Trophoblast cell (in vitro differentiated cells and primary cell): Measurements from ENCODE around the gene RAPGEF2.
"Not testable (repeated sequence)": the region's sequence is repeated elsewhere in the genome, so short reads cannot be mapped to it uniquely, and the experiment has no call there.

Experiments used
- DNase-seq, 2 donors: peaks; one replicate each; pipeline ENCODE4 v3.0.0-alpha.2; 2016
- H2AFZ ChIP-seq: 2 replicates; pipeline ENCODE4 v1.6.1; 2013; ENCODE audit warnings: low read length, moderate library complexity, mild to moderate bottlenecking; ENCODE audit not compliant: insufficient read depth, poor library complexity
- H2AK5ac ChIP-seq: 2 replicates; pipeline ENCODE4 v1.6.1; 2013; ENCODE audit warnings: mild to moderate bottlenecking, low read length
- H2BK120ac ChIP-seq: 2 replicates; pipeline ENCODE4 v1.6.1; 2013; ENCODE audit warnings: low read length, mild to moderate bottlenecking, moderate library complexity; ENCODE audit not compliant: insufficient read depth, poor library complexity
- H2BK12ac ChIP-seq: 2 replicates; pipeline ENCODE4 v1.6.1; 2013; ENCODE audit warnings: mild to moderate bottlenecking, low read length, moderate library complexity
- H2BK5ac ChIP-seq: 2 replicates; pipeline ENCODE4 v1.6.1; 2013; ENCODE audit warnings: low read length, low read depth, moderate library complexity, mild to moderate bottlenecking; ENCODE audit not compliant: poor library complexity
- H3K14ac ChIP-seq: 2 replicates; pipeline ENCODE4 v1.6.1; 2013; ENCODE audit warnings: mild to moderate bottlenecking, low read length
- H3K18ac ChIP-seq: 2 replicates; pipeline ENCODE4 v1.6.1; 2013; ENCODE audit warnings: mild to moderate bottlenecking, low read length
- H3K23ac ChIP-seq: 2 replicates; pipeline ENCODE4 v1.6.1; 2013; ENCODE audit warnings: low read length
- H3K27ac ChIP-seq: 2 replicates; pipeline ENCODE4 v1.5.1; 2013; ENCODE audit warnings: low read depth, mild to moderate bottlenecking, inconsistent platforms, low read length, moderate library complexity
- H3K27me3 ChIP-seq: 2 replicates; pipeline ENCODE4 v1.6.1; 2013; ENCODE audit warnings: inconsistent platforms, mild to moderate bottlenecking, low read length, moderate library complexity; ENCODE audit not compliant: insufficient read depth
- H3K36me3 ChIP-seq, 2 experiments: 1 replicate in 1 of 2; 2 replicates in 1 of 2; pipeline ENCODE4 v1.6.1; 2013; ENCODE audit warnings: low read length in 2 of 2, mild to moderate bottlenecking in 2 of 2, moderate library complexity in 1 of 2; ENCODE audit not compliant: insufficient read depth in 2 of 2, control insufficient read depth in 1 of 2
- H3K4ac ChIP-seq: 2 replicates; pipeline ENCODE4 v1.6.1; 2013; ENCODE audit warnings: low read depth, mild to moderate bottlenecking, low read length, moderate library complexity
- H3K4me1 ChIP-seq, 2 experiments: 1 replicate in 1 of 2; 2 replicates in 1 of 2; pipeline ENCODE4 v1.6.1; 2013; ENCODE audit warnings: low read length in 2 of 2, mild to moderate bottlenecking in 2 of 2, moderate library complexity in 1 of 2; ENCODE audit not compliant: insufficient read depth in 2 of 2, control insufficient read depth in 1 of 2
- H3K4me2 ChIP-seq: 2 replicates; pipeline ENCODE4 v1.6.1; 2013; ENCODE audit warnings: inconsistent platforms, mild to moderate bottlenecking, low read length, moderate library complexity
- H3K4me3 ChIP-seq: 2 replicates; pipeline ENCODE4 v1.5.1; 2013; ENCODE audit warnings: mild to moderate bottlenecking, low read depth, low read length, inconsistent platforms
- H3K79me1 ChIP-seq: one replicate; pipeline ENCODE4 v1.6.1; 2013; ENCODE audit warnings: low read length
- H3K79me2 ChIP-seq: 2 replicates; pipeline ENCODE4 v1.6.1; 2013; ENCODE audit warnings: low read length, mild to moderate bottlenecking; ENCODE audit not compliant: control insufficient read depth, insufficient read depth, poor library complexity
- H3K9ac ChIP-seq: 2 replicates; pipeline ENCODE4 v1.6.1; 2013; ENCODE audit warnings: mild to moderate bottlenecking, low read length
- H3K9me3 ChIP-seq: 2 replicates; pipeline ENCODE4 v1.6.1; 2013; ENCODE audit warnings: low read depth, mild to moderate bottlenecking, control low read depth, inconsistent platforms, low read length; ENCODE audit not compliant: insufficient read depth
- H4K12ac ChIP-seq: 2 replicates; pipeline ENCODE4 v1.6.1; 2013; ENCODE audit warnings: low read depth, mild to moderate bottlenecking, low read length, moderate library complexity
- H4K8ac ChIP-seq: 2 replicates; pipeline ENCODE4 v1.6.1; 2013; ENCODE audit warnings: low read depth, mild to moderate bottlenecking, low read length, moderate library complexity
- H4K91ac ChIP-seq: one replicate; pipeline ENCODE4 v1.6.1; 2013; ENCODE audit warnings: low read depth, mild to moderate bottlenecking, low read length, moderate library complexity
- WGBS: extraction: QIAGEN DNeasy Blood & Tissue Kit; methylation state at CpG from one replicate; pipeline ENCODE4 v1.1.7; 2013; ENCODE audit warnings: missing lambda C conversion rate; ENCODE audit not compliant: insufficient read length, insufficient coverage; ENCODE audit errors: extremely low coverage; 5-methylcytosine and 5-hydroxymethylcytosine counted together

Gene RAPGEF2

DNA sequence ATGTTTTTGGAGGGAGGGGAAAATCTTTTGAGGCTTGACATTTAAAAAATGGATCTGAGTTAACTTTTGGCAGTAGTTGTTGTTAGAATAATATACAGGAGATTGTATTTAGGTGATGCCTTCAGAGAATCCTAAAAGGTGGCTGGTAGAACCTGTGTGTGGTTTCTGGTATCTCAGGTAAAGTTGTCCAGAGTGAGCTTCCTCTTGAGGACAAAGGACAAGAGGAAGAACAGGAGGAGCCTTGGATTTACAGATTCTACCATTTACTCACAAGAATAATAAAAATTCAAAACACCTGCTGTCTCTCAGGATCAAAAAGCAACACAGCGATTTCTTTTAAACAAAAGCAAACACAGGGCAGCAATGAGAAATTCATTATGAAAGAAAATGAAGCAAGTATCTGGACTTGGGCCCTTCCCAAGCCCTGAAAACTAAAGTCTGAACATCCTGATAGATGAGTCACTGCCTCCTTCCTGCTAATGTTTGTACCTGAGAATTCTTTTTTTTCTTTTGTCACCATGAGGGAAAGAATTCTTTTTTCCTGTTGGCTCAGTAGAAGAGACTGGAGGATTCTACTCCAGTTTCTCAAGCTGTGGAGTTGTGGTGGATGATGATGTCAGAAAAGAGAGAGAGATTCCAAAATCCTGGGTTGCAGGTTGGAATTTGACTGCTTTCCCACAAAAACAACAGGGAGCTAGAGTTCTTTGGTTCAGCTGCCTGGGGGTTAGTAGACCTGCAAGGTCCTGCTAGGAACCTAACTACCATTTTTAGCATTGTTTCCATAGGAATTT, 31.5 kb upstream of the RAPGEF2 start:
- Histone ChIP-seq H3K79me1 (peaks cover 9% of the 10 kb centered on the region), H3K4ac (no peak overlapping the region), H3K27me3 (no peaks in the 10 kb centered on the region), H3K9ac (no peak overlapping the region), H3K27ac (peak overlapping the region; percentile 89), H2AK5ac (no peak overlapping the region), H3K79me2 (no peaks in the 10 kb centered on the region), H4K91ac (peak overlapping the region; percentile 18), H3K14ac (no peak overlapping the region), H3K4me2 (peak overlapping the region; percentile 10), H3K23ac (no peak overlapping the region), H4K12ac (no peak overlapping the region), H3K4me3 (no peak overlapping the region), H4K8ac (no peak overlapping the region), H2AFZ (no peak overlapping the region), H3K36me3 (no peaks in the 10 kb centered on the region), H3K9me3 (no peaks in the 10 kb centered on the region), H2BK12ac (peak overlapping the region; percentile 91), H2BK5ac (no peak overlapping the region), H2BK120ac (no peak overlapping the region), H3K18ac (no peak overlapping the region), H3K4me1 (peaks cover 5 to 6% of the 10 kb centered on the region in 2 experiments)
- no CpG with 5 or more reads among the region's 1 CpG for WGBS
- DNase-seq = peak; percentile 71 to 88

- H2BK5ac ChIP-seq = peak overlapping the region; percentile 72
- H2AFZ ChIP-seq = no peak overlapping the region
- H2BK12ac ChIP-seq = peak overlapping the region; percentile 91
- H3K79me1 ChIP-seq = peaks cover 9% of the 10 kb centered on the region
- no peak overlapping the region for H3K4me3 ChIP-seq
- H3K14ac ChIP-seq = peak overlapping the region; percentile 60
- no peak overlapping the region for H4K12ac ChIP-seq
- no peak overlapping the region for H3K9ac ChIP-seq
- WGBS = no CpG with 5 or more reads among the region's 6 CpGs
- H2BK120ac ChIP-seq = peak overlapping the region; percentile 17
- H3K9me3 ChIP-seq = no peaks in the 10 kb centered on the region
- peak in 1 of 2 donors; percentile 20 for DNase-seq
- no peak overlapping the region for H2AK5ac ChIP-seq
- H3K27me3 ChIP-seq = no peaks in the 10 kb centered on the region
- H4K8ac ChIP-seq = no peak overlapping the region
- peaks cover 5 to 6% of the 10 kb centered on the region in 2 experiments for H3K4me1 ChIP-seq
- H3K36me3 ChIP-seq = no peaks in the 10 kb centered on the region
- no peak overlapping the region for H3K4ac ChIP-seq
- peak overlapping the region; percentile 89 for H3K27ac ChIP-seq
- peak overlapping the region; percentile 68 for H3K18ac ChIP-seq
- no peaks in the 10 kb centered on the region for H3K79me2 ChIP-seq
- H3K4me2 ChIP-seq = peak overlapping the region; percentile 10
- no peak overlapping the region for H3K23ac ChIP-seq
- H4K91ac ChIP-seq = peak overlapping the region; percentile 18
Observed at GRCh38 chr4:159071969-159072765, 30.7 kb upstream of the RAPGEF2 start.

DNA sequence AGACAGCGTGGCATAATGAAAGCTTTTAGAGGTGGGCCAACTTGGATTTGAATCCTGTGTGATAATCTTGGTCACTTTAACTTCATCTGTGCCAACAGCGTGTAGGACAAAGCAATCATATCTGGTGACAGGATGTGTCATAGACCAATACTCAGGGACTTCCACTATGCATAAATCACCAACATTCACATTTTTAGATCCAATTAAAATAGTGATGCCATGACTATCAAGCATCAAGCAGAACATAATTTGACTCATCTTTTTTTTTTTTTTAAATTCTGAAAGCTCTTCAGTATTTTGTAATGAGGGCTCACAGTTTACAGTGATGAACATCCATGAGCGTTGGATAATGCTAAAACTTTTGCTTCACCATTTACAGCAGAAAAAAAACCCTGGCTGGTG, 27.3 kb upstream of the RAPGEF2 start:
- H2BK5ac ChIP-seq = no peak overlapping the region
- H3K18ac ChIP-seq = no peak overlapping the region
- peaks cover 5 to 6% of the 10 kb centered on the region in 2 experiments for H3K4me1 ChIP-seq
- H4K8ac ChIP-seq = no peak overlapping the region
- H3K4ac ChIP-seq = no peak overlapping the region
- no peak overlapping the region for H4K91ac ChIP-seq
- H2BK12ac ChIP-seq = no peak overlapping the region
- no peak overlapping the region for H3K27ac ChIP-seq
- no peaks in the 10 kb centered on the region for H3K79me2 ChIP-seq
- H3K4me3 ChIP-seq = no peak overlapping the region
- WGBS = no CpG with 5 or more reads among the region's 3 CpGs
- no peaks in the 10 kb centered on the region for H3K36me3 ChIP-seq
- H2AK5ac ChIP-seq = no peak overlapping the region
- no peak overlapping the region for H3K14ac ChIP-seq
- no peaks in the 10 kb centered on the region for H3K27me3 ChIP-seq
- peaks cover 9% of the 10 kb centered on the region for H3K79me1 ChIP-seq
- H4K12ac ChIP-seq = no peak overlapping the region
- H2AFZ ChIP-seq = no peak overlapping the region
- no peak overlapping the region for H3K9ac ChIP-seq
- no peaks in the 10 kb centered on the region for H3K9me3 ChIP-seq
- H3K23ac ChIP-seq = no peak overlapping the region
- DNase-seq = no peak
- no peak overlapping the region for H3K4me2 ChIP-seq
- no peak overlapping the region for H2BK120ac ChIP-seq

DNA sequence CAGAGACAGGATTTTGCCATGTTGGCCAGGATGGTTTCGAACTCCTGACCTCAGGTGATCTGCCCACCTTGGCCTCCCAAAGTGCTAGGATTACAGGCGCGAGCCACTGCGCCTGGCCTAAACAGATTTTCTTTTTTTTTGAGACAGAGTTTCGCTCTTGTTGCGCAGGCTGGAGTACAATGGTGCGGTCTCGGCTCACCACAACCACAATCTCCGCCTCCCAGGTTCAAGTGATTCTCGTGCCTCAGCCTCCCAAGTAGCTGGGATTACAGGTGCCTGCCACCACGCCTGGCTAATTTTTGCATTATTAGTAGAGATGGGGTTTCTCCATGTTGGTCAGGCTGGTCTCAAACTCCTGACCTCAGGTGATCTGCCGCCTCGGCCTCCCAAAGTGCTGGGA, 25.9 kb upstream of the RAPGEF2 start:
- WGBS = no CpG with 5 or more reads among the region's 13 CpGs

More for the DNA sequence above, 25.9 kb upstream of the RAPGEF2 start:
- not testable (repeated sequence) for H2BK5ac ChIP-seq, H3K4me1 ChIP-seq, H4K12ac ChIP-seq, H2BK12ac ChIP-seq, H3K14ac ChIP-seq, H3K9ac ChIP-seq, H3K18ac ChIP-seq, H3K23ac ChIP-seq, H3K4ac ChIP-seq, H2BK120ac ChIP-seq, H4K91ac ChIP-seq, DNase-seq, H2AK5ac ChIP-seq, H3K36me3 ChIP-seq, H4K8ac ChIP-seq, H3K27me3 ChIP-seq, H3K79me2 ChIP-seq, H3K4me3 ChIP-seq, H3K9me3 ChIP-seq, H3K4me2 ChIP-seq, H2AFZ ChIP-seq, H3K79me1 ChIP-seq, H3K27ac ChIP-seq
